Stimulated activated naive CD4-positive, alpha-beta T cell treated with Interleukin-2 at 50 U/mL for 16 hours (primary cell): ENCODE data around the gene MXD3.
"Not testable (repeated sequence)": the region's sequence is repeated elsewhere in the genome, so short reads cannot be mapped to it uniquely, and the experiment has no call there.

Experiments
- DNase-seq: peaks from one replicate; lab custom pipeline; 2025; lab: John Stamatoyannopoulos, UW

Gene MXD3

DNA sequence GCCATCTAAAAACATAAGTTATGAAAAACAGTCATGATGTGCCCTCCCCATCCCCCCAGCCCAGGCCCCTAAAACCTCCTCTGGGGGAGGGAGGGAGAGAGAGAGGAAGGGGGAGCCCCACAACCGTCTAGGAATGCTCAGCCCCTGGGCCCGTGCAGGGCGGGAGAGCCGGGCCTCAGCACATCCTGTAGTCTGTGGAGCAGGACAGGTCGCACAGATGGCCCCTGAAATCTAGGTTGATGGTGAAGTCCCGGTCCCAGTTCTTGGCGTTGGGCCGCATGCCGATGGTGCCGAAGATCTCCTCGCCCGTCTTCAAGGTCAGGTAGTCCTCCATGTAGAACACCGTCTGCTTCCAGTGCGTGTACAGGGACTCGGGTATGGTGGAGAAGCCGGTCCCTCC is 46.3 kb downstream of the MXD3 start:
- no peak for DNase-seq

- DNase-seq: no peak
These were observed 47.5 kb downstream of the MXD3 start for GRCh38 chr5:177264178-177264577.

DNA sequence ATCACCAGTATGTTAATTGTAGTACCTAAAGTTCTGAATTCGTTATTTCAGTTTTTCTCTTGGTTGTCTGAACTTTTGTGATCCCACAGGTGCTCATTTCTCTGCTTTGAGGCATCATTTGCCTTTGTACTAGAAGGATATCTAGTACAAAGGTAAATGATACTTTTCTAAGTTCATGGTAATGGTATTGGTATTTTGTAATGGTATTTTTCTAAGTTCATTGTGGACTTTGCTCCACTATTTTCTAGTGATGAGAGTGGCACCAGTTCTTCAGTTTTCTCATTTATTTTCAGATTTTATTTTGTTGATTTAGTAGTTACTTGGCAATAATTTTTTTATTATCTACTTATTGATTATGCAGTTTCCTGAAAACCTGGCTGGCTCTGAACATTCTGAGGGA is 50.2 kb downstream of the MXD3 start:
- DNase-seq: no peak

- DNase-seq: no peak
These were observed 50.7 kb downstream of the MXD3 start for GRCh38 chr5:177260961-177261360.

DNA sequence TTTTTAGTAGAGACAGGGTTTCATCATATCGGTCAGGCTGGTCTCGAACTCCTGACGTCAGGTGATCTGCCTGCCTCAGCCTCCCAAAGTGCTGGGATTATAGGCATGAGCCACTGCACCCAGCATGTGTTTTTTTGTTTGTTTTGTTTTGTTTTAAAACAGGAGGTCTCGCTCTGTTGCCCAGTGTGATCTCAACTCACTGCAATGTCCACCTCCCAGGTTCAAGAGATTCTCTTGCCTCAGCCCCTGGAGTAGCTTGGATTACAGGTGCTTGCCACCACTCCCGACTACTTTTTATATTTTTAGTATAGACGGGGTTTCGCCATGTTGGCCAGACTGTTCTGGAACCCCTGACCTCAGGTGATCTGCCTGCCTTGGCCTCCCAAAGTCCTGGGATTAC is 53.0 kb downstream of the MXD3 start:
- not testable (repeated sequence) for DNase-seq
